ENCODE results near the gene HAUS7.

Gene HAUS7

DNA sequence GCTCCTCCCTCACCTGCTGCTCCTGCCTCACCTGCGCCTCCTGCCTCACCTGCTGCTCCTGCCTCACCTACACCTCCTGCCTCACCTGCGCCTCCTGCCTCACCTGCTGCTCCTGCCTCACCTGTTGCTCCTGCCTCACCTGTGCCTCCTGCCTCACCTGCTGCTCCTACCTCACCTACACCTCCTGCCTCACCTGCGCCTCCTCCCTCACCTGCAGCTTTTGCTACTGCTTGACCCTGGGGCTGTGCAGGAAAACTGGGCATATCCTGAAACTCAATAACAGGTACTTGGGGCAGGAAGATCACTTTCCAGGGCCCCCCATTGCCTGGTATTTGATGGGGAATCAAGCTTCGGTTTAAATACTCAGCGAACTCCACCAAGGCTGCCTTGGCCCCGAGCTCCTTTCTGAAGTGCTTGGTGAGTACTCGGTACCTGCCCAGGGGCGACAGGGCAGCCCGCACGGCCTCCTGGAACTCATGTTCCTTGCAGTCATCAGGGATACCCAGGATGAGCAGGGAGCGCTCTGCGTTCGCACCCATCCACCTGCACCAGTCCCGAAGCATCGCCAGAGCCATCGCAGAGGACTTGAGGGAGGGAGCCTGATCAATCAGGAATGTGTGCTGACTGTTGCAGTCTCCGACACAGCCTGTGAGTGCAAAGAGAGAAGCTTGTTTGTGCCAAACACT is 72.0 kb downstream of the HAUS7 start:
- no peak for ATAC-seq

More for the DNA sequence above, 72.0 kb downstream of the HAUS7 start:
- TF ChIP-seq ZNF8 (CRISPR knock-in tag; IDR thresholded peaks at IDR 0.05) (no peak), ZFP3 (CRISPR knock-in tag; IDR thresholded peaks at IDR 0.05) (no peak), BACH2 (CRISPR knock-in tag; IDR thresholded peaks at IDR 0.05; ENCODE audit: borderline replicate concordance) (no peak)
- TF ChIP-seq, protein P1, sequence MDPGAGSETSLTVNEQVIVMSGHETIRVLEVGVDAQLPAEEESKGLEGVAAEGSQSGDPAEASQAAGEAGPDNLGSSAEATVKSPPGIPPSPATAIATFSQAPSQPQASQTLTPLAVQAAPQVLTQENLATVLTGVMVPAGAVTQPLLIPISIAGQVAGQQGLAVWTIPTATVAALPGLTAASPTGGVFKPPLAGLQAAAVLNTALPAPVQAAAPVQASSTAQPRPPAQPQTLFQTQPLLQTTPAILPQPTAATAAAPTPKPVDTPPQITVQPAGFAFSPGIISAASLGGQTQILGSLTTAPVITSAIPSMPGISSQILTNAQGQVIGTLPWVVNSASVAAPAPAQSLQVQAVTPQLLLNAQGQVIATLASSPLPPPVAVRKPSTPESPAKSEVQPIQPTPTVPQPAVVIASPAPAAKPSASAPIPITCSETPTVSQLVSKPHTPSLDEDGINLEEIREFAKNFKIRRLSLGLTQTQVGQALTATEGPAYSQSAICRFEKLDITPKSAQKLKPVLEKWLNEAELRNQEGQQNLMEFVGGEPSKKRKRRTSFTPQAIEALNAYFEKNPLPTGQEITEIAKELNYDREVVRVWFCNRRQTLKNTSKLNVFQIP (CRISPR knock-in tag; IDR thresholded peaks at IDR 0.05; ENCODE audit: borderline replicate concordance, low read depth), result no peak
